Neural cell (in vitro differentiated cells): ENCODE measurements around the gene C11orf21. TPM values are rescaled to one million over a fixed set of nuclear protein-coding genes. Genes with fewer than 3 reads are reported as not detected.

Experiments
- H2AFZ ChIP-seq: fragments of 200-600, 300-800 bp; sonication (generic), shearing (Covaris generic); 2 replicates; pipeline ENCODE4 v1.6.0; 2014; ENCODE audit warnings: low read depth, mild to moderate bottlenecking, antibody characterized with exemption, low read length, moderate library complexity
- H3F3A ChIP-seq: fragments of 200-600 bp; shearing (Covaris generic); 2 replicates; pipeline ENCODE4 v1.6.1; 2016; ENCODE audit warnings: mild to moderate bottlenecking, moderate library complexity, mixed read lengths, antibody characterized with exemption, low read length; ENCODE audit not compliant: insufficient read depth, poor library complexity, severe bottlenecking
- H3K27ac ChIP-seq: fragments of 200-600, 300-800 bp; sonication (generic), shearing (Covaris generic); 2 replicates; pipeline ENCODE4 v1.5.1; 2014; ENCODE audit warnings: mild to moderate bottlenecking, low read length, moderate library complexity
- H3K27me3 ChIP-seq: fragments of 300-800, 200-600 bp; sonication (generic), shearing (Covaris generic); 2 replicates; pipeline ENCODE4 v1.6.0; 2014; ENCODE audit warnings: mild to moderate bottlenecking, low read depth, low read length, moderate library complexity; ENCODE audit not compliant: insufficient read depth
- H3K36me3 ChIP-seq: fragments of 300-800, 200-600 bp; sonication (generic), shearing (Covaris generic); 2 replicates; pipeline ENCODE4 v1.5.1; 2014; ENCODE audit warnings: mild to moderate bottlenecking, antibody characterized with exemption, low read length, moderate library complexity; ENCODE audit not compliant: insufficient read depth
- H3K4me2 ChIP-seq: fragments of 300-800, 200-600 bp; sonication (generic), shearing (Covaris generic); 2 replicates; pipeline ENCODE4 v1.6.0; 2014; ENCODE audit warnings: mild to moderate bottlenecking, low read length
- H3K4me3 ChIP-seq: fragments of 300-800, 200-600 bp; sonication (generic), shearing (Covaris generic); 2 replicates; pipeline ENCODE4 v1.5.1; 2014; ENCODE audit warnings: mild to moderate bottlenecking, low read length, moderate library complexity
- H3K79me2 ChIP-seq: fragments of 200-600 bp; shearing (Covaris generic); replicated peaks from 2 replicates; pipeline ENCODE4 v1.6.0; 2014; ENCODE audit warnings: mild to moderate bottlenecking, low read length, moderate library complexity; ENCODE audit not compliant: insufficient read depth
- H3K9ac ChIP-seq: fragments of 300-800, 200-600 bp; sonication (generic), shearing (Covaris generic); 2 replicates; pipeline ENCODE4 v1.6.1; 2016; ENCODE audit warnings: mild to moderate bottlenecking, low read length, mixed read lengths
- H3K9me2 ChIP-seq: fragments of 200-600 bp; shearing (Covaris generic); 2 replicates; pipeline ENCODE4 v1.6.1; 2016; ENCODE audit warnings: mild to moderate bottlenecking, low read length, mixed read lengths; ENCODE audit not compliant: insufficient read depth
- H3K9me3 ChIP-seq: fragments of 200-600, 300-800 bp; sonication (generic), shearing (Covaris generic); 2 replicates; pipeline ENCODE4 v1.6.1; 2016; ENCODE audit warnings: mild to moderate bottlenecking, mixed run types, low read length, moderate library complexity, mixed read lengths
- H4K20me1 ChIP-seq: fragments of 200-600 bp; shearing (Covaris generic); 2 replicates; pipeline ENCODE4 v1.6.1; 2016; ENCODE audit warnings: mild to moderate bottlenecking, mixed run types; ENCODE audit not compliant: insufficient read depth
- CTCF ChIP-seq: fragments of 450-650 bp; IDR thresholded peaks from 2 replicates; pipeline ENCODE4 v1.5.1; 2014; ENCODE audit warnings: antibody characterized with exemption, mild to moderate bottlenecking, moderate library complexity; ENCODE audit not compliant: poor library complexity, severe bottlenecking
- EP300 ChIP-seq: fragments of 450-650 bp; conservative IDR thresholded peaks from 2 replicates; pipeline ENCODE4 v1.6.1; 2014; ENCODE audit warnings: antibody characterized with exemption, mild to moderate bottlenecking, moderate library complexity; ENCODE audit not compliant: poor library complexity, severe bottlenecking
- EZH2 ChIP-seq: fragments of 200-600, 300-800 bp; shearing (Covaris generic), sonication (generic); IDR thresholded peaks from 2 replicates; pipeline ENCODE4 v1.6.1; 2014; ENCODE audit warnings: antibody characterized with exemption, low read length, borderline replicate concordance, mild to moderate bottlenecking; ENCODE audit not compliant: insufficient read depth, poor library complexity, severe bottlenecking
- MXI1 ChIP-seq: fragments of 450-650 bp; conservative IDR thresholded peaks from 2 replicates; pipeline ENCODE4 v1.6.1; 2014; ENCODE audit warnings: antibody characterized with exemption, mild to moderate bottlenecking; ENCODE audit not compliant: poor library complexity, severe bottlenecking
- POLR2AphosphoS5 ChIP-seq: IDR thresholded peaks from 2 replicates; pipeline ENCODE4 v1.6.1; 2012
- RAD21 ChIP-seq: fragments of 450-650 bp; conservative IDR thresholded peaks from 2 replicates; pipeline ENCODE4 v1.6.1; 2014; ENCODE audit warnings: antibody characterized with exemption, mild to moderate bottlenecking, moderate library complexity
- REST ChIP-seq: IDR thresholded peaks from 2 replicates; pipeline ENCODE4 v1.6.1; 2012; ENCODE audit warnings: borderline replicate concordance
- SMC3 ChIP-seq: fragments of 450-650 bp; conservative IDR thresholded peaks from 2 replicates; pipeline ENCODE4 v1.6.1; 2014; ENCODE audit warnings: antibody characterized with exemption, mild to moderate bottlenecking, moderate library complexity; ENCODE audit not compliant: poor library complexity
- TAF1 ChIP-seq: IDR thresholded peaks from 2 replicates; pipeline ENCODE4 v1.6.1; 2012; ENCODE audit warnings: low read depth
- polyA plus RNA-seq: library from polyadenylated mRNA; depleted of rRNA; stranded (reverse); fragments of >200 nt; gene quantifications from 2 replicates; pipeline ENCODE4 v1.2.3, GENCODE V29; 2014

C11orf21 gene
- polyA plus RNA-seq, 1 donor from 2014 or later: not detected

- Histone ChIP-seq H3K4me2 (no peak overlapping the region), H3K27ac (no peak overlapping the region), H4K20me1 (no peaks in the 10 kb centered on the region), H3F3A (no peaks in the 10 kb centered on the region), H3K27me3 (no peaks in the 10 kb centered on the region), H3K36me3 (no peaks in the 10 kb centered on the region), H3K4me3 (no peak overlapping the region), H3K9ac (no peak overlapping the region), H3K9me3 (no peaks in the 10 kb centered on the region), H3K9me2 (no peaks in the 10 kb centered on the region), H2AFZ (no peak overlapping the region), H3K79me2 (no peaks in the 10 kb centered on the region)
- TF ChIP-seq SMC3: no peak
- TF ChIP-seq RAD21: no peak
- no peak for TF ChIP-seq EZH2
Observed at GRCh38 chr11:2256293-2256913, 45.3 kb downstream of the C11orf21 start.

- Histone ChIP-seq H3K4me2 (no peak overlapping the region), H3K9me2 (no peaks in the 10 kb centered on the region), H3K36me3 (no peaks in the 10 kb centered on the region), H3K27ac (no peak overlapping the region), H3K9ac (no peak overlapping the region), H3K9me3 (no peaks in the 10 kb centered on the region), H4K20me1 (no peaks in the 10 kb centered on the region), H3K27me3 (no peaks in the 10 kb centered on the region), H3F3A (no peaks in the 10 kb centered on the region), H3K79me2 (no peaks in the 10 kb centered on the region), H3K4me3 (no peak overlapping the region), H2AFZ (no peak overlapping the region)
- TF ChIP-seq RAD21 (no peak), POLR2AphosphoS5 (no peak), EP300 (no peak), EZH2 (no peak), TAF1 (no peak), CTCF (no peak), REST (no peak), SMC3 (no peak), MXI1 (no peak)
Observed at GRCh38 chr11:2252018-2252417, 49.7 kb downstream of the C11orf21 start.
